Muscle of arm (tissue), 14 donors: ENCODE results near the gene EPN3. TPM values are rescaled to one million over a fixed set of nuclear protein-coding genes. Genes with fewer than 3 reads are reported as not detected.

ENCODE experiments used
- DNase-seq: peaks from one replicate; pipeline ENCODE4 v3.0.0-alpha.2; 2013
- long read RNA-seq, 11 donors: transcript quantifications; one replicate each; lab custom pipeline, GENCODE V29; 2026
- polyA plus RNA-seq, 12 donors: library from polyadenylated mRNA; unstranded; fragments of 120-200 nt; gene quantifications; one replicate each; pipeline ENCODE4 v1.2.1, GENCODE V29; 2013; ENCODE audit not compliant: insufficient read length in 12 of 12

The EPN3 gene
- polyA plus RNA-seq: 10 to 100 TPM in 2 of 12 donors, 1 to 10 TPM in 7, under 1 TPM in 2, not detected in 1; 0.77 to 12.8 (median 1.9) TPM
- long read RNA-seq, donor 1: 0 reads
- long read RNA-seq, donor 2: 0 reads
- long read RNA-seq, donor 3: 0 reads
- long read RNA-seq, donor 4: 0 reads
- long read RNA-seq, donor 5: 0 reads
- long read RNA-seq, donor 6: 0 reads
- long read RNA-seq, donor 7: 0 reads
- long read RNA-seq, donor 8: 0 reads
- long read RNA-seq, donor 9: 0 reads
- long read RNA-seq, donor 10: 0 reads
- long read RNA-seq, donor 11: 0 reads

GRCh38 chr17:50532452-50533024, at the start of gene EPN3:
EPN3 (plus strand) TSS chr17:50532735; CDS start chr17:50536557, 3,822 bp downstream.
- no peak for DNase-seq

GRCh38 chr17:50483266-50483665, 49.3 kb upstream of the EPN3 start:
- no peak for DNase-seq

GRCh38 chr17:50484386-50485155, 48.0 kb upstream of the EPN3 start:
- DNase-seq: no peak

- no peak for DNase-seq
Observed at GRCh38 chr17:50487213-50488096, 45.1 kb upstream of the EPN3 start.

- no peak for DNase-seq
Observed at GRCh38 chr17:50488880-50489279, 43.7 kb upstream of the EPN3 start.

GRCh38 chr17:50491505-50491904, 41.0 kb upstream of the EPN3 start:
- DNase-seq: no peak

- no peak for DNase-seq
Observed at GRCh38 chr17:50492214-50492613, 40.3 kb upstream of the EPN3 start.

GRCh38 chr17:50493744-50494143, 38.8 kb upstream of the EPN3 start:
- DNase-seq: no peak

- no peak for DNase-seq
Observed at GRCh38 chr17:50495217-50495823, 37.2 kb upstream of the EPN3 start.

- DNase-seq: no peak
Observed at GRCh38 chr17:50495918-50496317, 36.6 kb upstream of the EPN3 start.

- no peak for DNase-seq
Observed at GRCh38 chr17:50498021-50498874, 34.3 kb upstream of the EPN3 start.

GRCh38 chr17:50499270-50499669, 33.3 kb upstream of the EPN3 start:
- DNase-seq: no peak

- no peak for DNase-seq
Observed at GRCh38 chr17:50499721-50500120, 32.8 kb upstream of the EPN3 start.

GRCh38 chr17:50501054-50501453, 31.5 kb upstream of the EPN3 start:
- DNase-seq: no peak

- no peak for DNase-seq
Observed at GRCh38 chr17:50502301-50502990, 30.1 kb upstream of the EPN3 start.

GRCh38 chr17:50505591-50506130, 26.9 kb upstream of the EPN3 start:
- DNase-seq: no peak

GRCh38 chr17:50506298-50506697, 26.2 kb upstream of the EPN3 start:
- no peak for DNase-seq

- peak; percentile 83 for DNase-seq
Observed at GRCh38 chr17:50507871-50508572, 24.5 kb upstream of the EPN3 start, which contains the start of gene MYCBPAP. MYCBPAP (plus strand) TSS chr17:50508439; CDS start chr17:50508675, 236 bp downstream.
